ENCODE results near the gene HIVEP3.

DNA sequence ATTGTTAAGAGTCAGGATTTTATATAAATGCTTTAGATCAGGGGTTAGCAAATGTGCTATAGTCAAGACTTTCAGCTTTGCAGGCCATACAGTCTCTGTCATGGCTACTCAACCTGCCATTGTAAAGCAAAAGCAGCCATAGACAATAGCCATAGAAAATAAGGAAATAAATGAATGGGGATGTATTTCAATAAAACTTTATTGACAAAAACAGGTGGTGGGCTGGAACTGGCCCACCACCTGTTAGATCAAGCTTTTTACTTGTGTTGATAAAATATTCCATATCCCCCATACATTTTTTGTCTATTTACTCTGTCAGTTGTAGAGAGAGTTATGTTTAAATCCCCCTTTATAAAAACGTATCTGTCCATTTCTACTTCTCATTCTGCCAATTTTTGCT lies 98.9 kb downstream of the HIVEP3 start:
- TF ChIP-seq, protein P1, sequence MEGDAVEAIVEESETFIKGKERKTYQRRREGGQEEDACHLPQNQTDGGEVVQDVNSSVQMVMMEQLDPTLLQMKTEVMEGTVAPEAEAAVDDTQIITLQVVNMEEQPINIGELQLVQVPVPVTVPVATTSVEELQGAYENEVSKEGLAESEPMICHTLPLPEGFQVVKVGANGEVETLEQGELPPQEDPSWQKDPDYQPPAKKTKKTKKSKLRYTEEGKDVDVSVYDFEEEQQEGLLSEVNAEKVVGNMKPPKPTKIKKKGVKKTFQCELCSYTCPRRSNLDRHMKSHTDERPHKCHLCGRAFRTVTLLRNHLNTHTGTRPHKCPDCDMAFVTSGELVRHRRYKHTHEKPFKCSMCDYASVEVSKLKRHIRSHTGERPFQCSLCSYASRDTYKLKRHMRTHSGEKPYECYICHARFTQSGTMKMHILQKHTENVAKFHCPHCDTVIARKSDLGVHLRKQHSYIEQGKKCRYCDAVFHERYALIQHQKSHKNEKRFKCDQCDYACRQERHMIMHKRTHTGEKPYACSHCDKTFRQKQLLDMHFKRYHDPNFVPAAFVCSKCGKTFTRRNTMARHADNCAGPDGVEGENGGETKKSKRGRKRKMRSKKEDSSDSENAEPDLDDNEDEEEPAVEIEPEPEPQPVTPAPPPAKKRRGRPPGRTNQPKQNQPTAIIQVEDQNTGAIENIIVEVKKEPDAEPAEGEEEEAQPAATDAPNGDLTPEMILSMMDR (optimal IDR thresholded peaks at IDR 0.05 in 1 of 3, IDR thresholded peaks at IDR 0.05 in 1 of 3, conservative IDR thresholded peaks at IDR 0.05 in 1 of 3; ENCODE audit: extremely low read depth in 1 of 3, insufficient read depth in 2 of 3, low read length in 3 of 3): no peak
- TF ChIP-seq EZH2 (IDR thresholded peaks at IDR 0.05; ENCODE audit: low read length): no peak

Measured in keratinocyte (primary cell).